IMR-90 (cell line): Measurements from ENCODE around the gene NRP1.
"Not testable (repeated sequence)": the region's sequence is repeated elsewhere in the genome, so short reads cannot be mapped to it uniquely, and the experiment has no call there.

Experiments used
- CEBPB ChIP-seq: IDR thresholded peaks from 2 replicates; pipeline ENCODE4 v1.6.1; 2012; ENCODE audit warnings: low read depth, low read length, improper control_type of control experiment
- CHD1 ChIP-seq: IDR thresholded peaks from 2 replicates; pipeline ENCODE4 v1.6.1; 2012; ENCODE audit warnings: low read depth, low read length, improper control_type of control experiment
- FOS ChIP-seq: fragments of 150-350 bp; IDR thresholded peaks from 2 replicates; pipeline ENCODE4 v1.6.1; 2016; ENCODE audit warnings: low read depth, low read length
- MAFK ChIP-seq: IDR thresholded peaks from 2 replicates; pipeline ENCODE4 v1.6.1; 2012; ENCODE audit warnings: low read depth, low read length, improper control_type of control experiment
- MAZ ChIP-seq: IDR thresholded peaks from 2 replicates; pipeline ENCODE4 v1.6.1; 2012; ENCODE audit warnings: low read depth, mild to moderate bottlenecking, low read length, improper control_type of control experiment, moderate library complexity, borderline replicate concordance
- MXI1 ChIP-seq: IDR thresholded peaks from 2 replicates; pipeline ENCODE4 v1.6.1; 2012; ENCODE audit warnings: low read depth, mild to moderate bottlenecking, low read length, moderate library complexity, borderline replicate concordance
- POLR2A ChIP-seq: IDR thresholded peaks from 2 replicates; pipeline ENCODE4 v1.6.1; 2012; ENCODE audit warnings: mild to moderate bottlenecking, low read depth, low read length
- RAD21 ChIP-seq: IDR thresholded peaks from 2 replicates; pipeline ENCODE4 v1.6.1; 2012; ENCODE audit warnings: low read length, improper control_type of control experiment
- RCOR1 ChIP-seq: IDR thresholded peaks from 2 replicates; pipeline ENCODE4 v1.6.1; 2012; ENCODE audit warnings: mild to moderate bottlenecking, low read length, improper control_type of control experiment; ENCODE audit not compliant: insufficient replicate concordance
- RFX5 ChIP-seq: IDR thresholded peaks from 2 replicates; pipeline ENCODE4 v1.8.0; 2012; ENCODE audit warnings: low read depth, mild to moderate bottlenecking, low read length, moderate library complexity
- SMC3 ChIP-seq: fragments of 150-350 bp; IDR thresholded peaks from 2 replicates; pipeline ENCODE4 v1.6.1; 2016; ENCODE audit warnings: low read depth, mild to moderate bottlenecking, antibody characterized with exemption, low read length, moderate library complexity
- USF2 ChIP-seq: fragments of 150-350 bp; IDR thresholded peaks from 2 replicates; pipeline ENCODE4 v1.6.1; 2017; ENCODE audit warnings: mild to moderate bottlenecking, antibody characterized with exemption, low read length, low read depth
- TF ChIP-seq, protein P1 (sequence below): conservative IDR thresholded peaks from 2 replicates; pipeline ENCODE4 v1.5.1; 2012; ENCODE audit warnings: mild to moderate bottlenecking, low read depth, low read length, improper control_type of control experiment
- TF ChIP-seq, protein P2 (sequence below): fragments of 150-350 bp; IDR thresholded peaks from 2 replicates; pipeline ENCODE4 v1.6.1; 2016; ENCODE audit warnings: low read depth, mild to moderate bottlenecking, low read length, moderate library complexity, borderline replicate concordance

DNA sequence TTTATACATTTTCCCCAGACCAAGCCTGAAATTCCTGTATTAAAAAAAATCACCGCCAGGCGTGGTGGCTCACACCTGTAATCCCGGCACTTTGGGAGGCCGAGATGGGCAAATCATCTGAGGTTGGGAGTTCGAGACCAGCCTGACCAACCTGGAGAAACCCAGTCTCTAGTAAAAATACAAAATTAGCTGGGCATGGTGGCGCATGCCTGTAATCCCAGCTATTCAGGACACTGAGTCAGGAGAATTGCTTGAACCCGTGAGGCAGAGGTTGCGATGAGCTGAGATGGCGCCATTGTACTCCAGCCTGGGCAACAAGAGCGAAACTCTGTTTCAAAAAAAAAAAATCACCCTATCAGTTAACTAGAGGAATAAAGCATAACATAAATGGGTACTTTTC, 195.8 kb downstream of the NRP1 start:
- TF ChIP-seq, protein P1, sequence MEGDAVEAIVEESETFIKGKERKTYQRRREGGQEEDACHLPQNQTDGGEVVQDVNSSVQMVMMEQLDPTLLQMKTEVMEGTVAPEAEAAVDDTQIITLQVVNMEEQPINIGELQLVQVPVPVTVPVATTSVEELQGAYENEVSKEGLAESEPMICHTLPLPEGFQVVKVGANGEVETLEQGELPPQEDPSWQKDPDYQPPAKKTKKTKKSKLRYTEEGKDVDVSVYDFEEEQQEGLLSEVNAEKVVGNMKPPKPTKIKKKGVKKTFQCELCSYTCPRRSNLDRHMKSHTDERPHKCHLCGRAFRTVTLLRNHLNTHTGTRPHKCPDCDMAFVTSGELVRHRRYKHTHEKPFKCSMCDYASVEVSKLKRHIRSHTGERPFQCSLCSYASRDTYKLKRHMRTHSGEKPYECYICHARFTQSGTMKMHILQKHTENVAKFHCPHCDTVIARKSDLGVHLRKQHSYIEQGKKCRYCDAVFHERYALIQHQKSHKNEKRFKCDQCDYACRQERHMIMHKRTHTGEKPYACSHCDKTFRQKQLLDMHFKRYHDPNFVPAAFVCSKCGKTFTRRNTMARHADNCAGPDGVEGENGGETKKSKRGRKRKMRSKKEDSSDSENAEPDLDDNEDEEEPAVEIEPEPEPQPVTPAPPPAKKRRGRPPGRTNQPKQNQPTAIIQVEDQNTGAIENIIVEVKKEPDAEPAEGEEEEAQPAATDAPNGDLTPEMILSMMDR: not testable (repeated sequence)
- not testable (repeated sequence) for TF ChIP-seq FOS, POLR2A, CEBPB, USF2, RCOR1, RAD21, CHD1, MXI1, SMC3, MAZ, RFX5, MAFK
- TF ChIP-seq, protein P2, sequence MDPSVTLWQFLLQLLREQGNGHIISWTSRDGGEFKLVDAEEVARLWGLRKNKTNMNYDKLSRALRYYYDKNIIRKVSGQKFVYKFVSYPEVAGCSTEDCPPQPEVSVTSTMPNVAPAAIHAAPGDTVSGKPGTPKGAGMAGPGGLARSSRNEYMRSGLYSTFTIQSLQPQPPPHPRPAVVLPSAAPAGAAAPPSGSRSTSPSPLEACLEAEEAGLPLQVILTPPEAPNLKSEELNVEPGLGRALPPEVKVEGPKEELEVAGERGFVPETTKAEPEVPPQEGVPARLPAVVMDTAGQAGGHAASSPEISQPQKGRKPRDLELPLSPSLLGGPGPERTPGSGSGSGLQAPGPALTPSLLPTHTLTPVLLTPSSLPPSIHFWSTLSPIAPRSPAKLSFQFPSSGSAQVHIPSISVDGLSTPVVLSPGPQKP: not testable (repeated sequence)
